Measurements from ENCODE around the gene BAZ1B. TPM values are rescaled to one million over a fixed set of nuclear protein-coding genes. Genes with fewer than 3 reads are reported as not detected.

The BAZ1B gene
- total and polyA plus RNA-seq, 2 of the 4 experiments (the other 2 are of a cell fraction) = 20.2 to 45.0 TPM

GRCh38 chr7:73526896-73527821, 5.1 kb upstream of the BAZ1B start:
- H3K36me3 ChIP-seq (ENCODE audit: control insufficient read depth, insufficient read depth, low read length) = no peaks in the 10 kb centered on the region
- no peak overlapping the region for H2AFZ ChIP-seq (replicated peaks; ENCODE audit: low read length, poor library complexity)
- H3K4me3 ChIP-seq (ENCODE audit: insufficient read depth, low read depth, low read length) = no peak overlapping the region
- no peak overlapping the region for H4K8ac ChIP-seq (ENCODE audit: low read depth in 2 of 2, low read length in 2 of 2)
- H2AK5ac ChIP-seq (ENCODE audit: low read depth, low read length) = no peak overlapping the region
- H3K27me3 ChIP-seq (ENCODE audit: control insufficient read depth, insufficient read depth, low read length) = no peaks in the 10 kb centered on the region
- H4K5ac ChIP-seq (ENCODE audit: low read depth, low read length) = no peak overlapping the region
- 0 out of 4 replicates have a peak, but pooled peaks cover 0 to 4% of the 10 kb centered on the region in 2 experiments for H3K79me1 ChIP-seq (ENCODE audit: low read depth in 1 of 2, low read length in 2 of 2)
- H3K4me1 ChIP-seq (ENCODE audit: control insufficient read depth, insufficient read depth, low read length) = no peaks in the 10 kb centered on the region
- H3K9ac ChIP-seq (ENCODE audit: low read depth, low read length) = no peak overlapping the region
- H3K23ac ChIP-seq (ENCODE audit: low read depth, low read length) = no peak overlapping the region
- intact Hi-C loops (cut with micrococcal nuclease) (no loop called here), in situ Hi-C loops (cut with MboI; ENCODE audit: low sequenced_read_pairs) (no loop called here), dilution Hi-C loops (cut with HindIII; ENCODE audit: low sequenced_read_pairs, unreplicated experiment) (no loop called here)
- ChIA-PET CTCF (no interaction called here), POLR2A (ENCODE audit: unreplicated experiment) (interaction anchor here (0.6 kb wide), 2 partner anchors 10 to 11 kb away, joined by 3 to 10 read pairs; no protein-coding TSS in a partner anchor)
- DNase-seq (no peak), ATAC-seq (ENCODE audit: low read depth) (no peak)
- H2BK5ac ChIP-seq (ENCODE audit: low read depth, low read length, poor library complexity, severe bottlenecking) = no peak overlapping the region
- H3K9me3 ChIP-seq (ENCODE audit: control insufficient read depth, insufficient read depth, low read length) = no peaks in the 10 kb centered on the region
- no peak overlapping the region for H3K14ac ChIP-seq (replicated peaks; ENCODE audit: low read depth, low read length)
- TF ChIP-seq MXI1 (IDR thresholded peaks at IDR 0.05; ENCODE audit: borderline replicate concordance, low read depth, low read length) = no peak
- TF ChIP-seq POLR2A (IDR thresholded peaks at IDR 0.05; ENCODE audit: low read depth, low read length) = no peak
- TF ChIP-seq NFE2L2 (IDR thresholded peaks at IDR 0.05; ENCODE audit: low read depth, low read length) = no peak
- TF ChIP-seq CHD1 (IDR thresholded peaks at IDR 0.05; ENCODE audit: low read depth, low read length) = no peak
- TF ChIP-seq, protein P1, sequence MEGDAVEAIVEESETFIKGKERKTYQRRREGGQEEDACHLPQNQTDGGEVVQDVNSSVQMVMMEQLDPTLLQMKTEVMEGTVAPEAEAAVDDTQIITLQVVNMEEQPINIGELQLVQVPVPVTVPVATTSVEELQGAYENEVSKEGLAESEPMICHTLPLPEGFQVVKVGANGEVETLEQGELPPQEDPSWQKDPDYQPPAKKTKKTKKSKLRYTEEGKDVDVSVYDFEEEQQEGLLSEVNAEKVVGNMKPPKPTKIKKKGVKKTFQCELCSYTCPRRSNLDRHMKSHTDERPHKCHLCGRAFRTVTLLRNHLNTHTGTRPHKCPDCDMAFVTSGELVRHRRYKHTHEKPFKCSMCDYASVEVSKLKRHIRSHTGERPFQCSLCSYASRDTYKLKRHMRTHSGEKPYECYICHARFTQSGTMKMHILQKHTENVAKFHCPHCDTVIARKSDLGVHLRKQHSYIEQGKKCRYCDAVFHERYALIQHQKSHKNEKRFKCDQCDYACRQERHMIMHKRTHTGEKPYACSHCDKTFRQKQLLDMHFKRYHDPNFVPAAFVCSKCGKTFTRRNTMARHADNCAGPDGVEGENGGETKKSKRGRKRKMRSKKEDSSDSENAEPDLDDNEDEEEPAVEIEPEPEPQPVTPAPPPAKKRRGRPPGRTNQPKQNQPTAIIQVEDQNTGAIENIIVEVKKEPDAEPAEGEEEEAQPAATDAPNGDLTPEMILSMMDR (conservative IDR thresholded peaks at IDR 0.05; ENCODE audit: low read depth, low read length) = no peak
- no peak for TF ChIP-seq CEBPB (IDR thresholded peaks at IDR 0.05; ENCODE audit: low read depth, low read length)
- TF ChIP-seq RCOR1 (IDR thresholded peaks at IDR 0.05; ENCODE audit: insufficient replicate concordance, low read length) = no peak
- TF ChIP-seq SMC3 (IDR thresholded peaks at IDR 0.05; ENCODE audit: low read depth, low read length) = no peak
- no peak for TF ChIP-seq USF2 (IDR thresholded peaks at IDR 0.05; ENCODE audit: low read depth, low read length)
- TF ChIP-seq BHLHE40 (IDR thresholded peaks at IDR 0.05; ENCODE audit: low read depth, low read length) = no peak
- TF ChIP-seq, protein P2, sequence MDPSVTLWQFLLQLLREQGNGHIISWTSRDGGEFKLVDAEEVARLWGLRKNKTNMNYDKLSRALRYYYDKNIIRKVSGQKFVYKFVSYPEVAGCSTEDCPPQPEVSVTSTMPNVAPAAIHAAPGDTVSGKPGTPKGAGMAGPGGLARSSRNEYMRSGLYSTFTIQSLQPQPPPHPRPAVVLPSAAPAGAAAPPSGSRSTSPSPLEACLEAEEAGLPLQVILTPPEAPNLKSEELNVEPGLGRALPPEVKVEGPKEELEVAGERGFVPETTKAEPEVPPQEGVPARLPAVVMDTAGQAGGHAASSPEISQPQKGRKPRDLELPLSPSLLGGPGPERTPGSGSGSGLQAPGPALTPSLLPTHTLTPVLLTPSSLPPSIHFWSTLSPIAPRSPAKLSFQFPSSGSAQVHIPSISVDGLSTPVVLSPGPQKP (IDR thresholded peaks at IDR 0.05; ENCODE audit: borderline replicate concordance, low read depth, low read length) = no peak
- H3K4me2 ChIP-seq (ENCODE audit: low read depth, low read length) = no peak overlapping the region
- no peak overlapping the region for H3K18ac ChIP-seq (ENCODE audit: low read depth, low read length)
- H2BK15ac ChIP-seq (ENCODE audit: low read depth, low read length) = no peak overlapping the region
- no peaks in the 10 kb centered on the region for H4K20me1 ChIP-seq (ENCODE audit: insufficient read depth, low read length)
- no TSS peak for BruUV-seq (replicated peaks)
- H2BK120ac ChIP-seq (ENCODE audit: low read depth, low read length) = no peak overlapping the region
- H3K27ac ChIP-seq (ENCODE audit: insufficient read depth, low read length) = no peak overlapping the region
- peaks cover 3% of the 10 kb centered on the region; the same call in 1 of the 2 replicates for H3K9me1 ChIP-seq (ENCODE audit: insufficient read depth, low read length)
- H2BK20ac ChIP-seq (ENCODE audit: low read depth, low read length) = no peak overlapping the region
- no peak overlapping the region for H3K56ac ChIP-seq (ENCODE audit: extremely low read depth, insufficient read depth, low read length)
- no peak overlapping the region for H4K91ac ChIP-seq (ENCODE audit: insufficient read depth, low read depth, low read length)
- H3K4ac ChIP-seq (ENCODE audit: low read depth, low read length) = no peak overlapping the region
- WGBS, 2 experiments (ENCODE audit: extremely low coverage in 2 of 2, insufficient read length in 1 of 2) = 50% methylated on average over 1 of the region's 8 CpGs; no CpG with 5 or more reads in 1 of the 2 experiments
- H2AK9ac ChIP-seq (replicated peaks; ENCODE audit: low read depth, low read length, poor library complexity) = no peak overlapping the region
